Mesothelial cell of epicardium (in vitro differentiated cells): Measurements from ENCODE around the gene CCND1. TPM values are rescaled to one million over a fixed set of nuclear protein-coding genes. Genes with fewer than 3 reads are reported as not detected.
"Not testable (repeated sequence)": the region's sequence is repeated elsewhere in the genome, so short reads cannot be mapped to it uniquely, and the experiment has no call there.

Experiments used
- DNase-seq, 2 experiments: peaks; one replicate each; pipeline ENCODE4 v3.0.0; 2021; ENCODE audit warnings: low spot score in 2 of 2; ENCODE audit not compliant: unreplicated experiment in 2 of 2
- H3K27ac Mint-ChIP-seq: 2 replicates; pipeline ENCODE4 v1.8.0; 2021; ENCODE audit warnings: mixed read lengths
- H3K27me3 Mint-ChIP-seq: 2 replicates; pipeline ENCODE4 v1.8.0; 2021; ENCODE audit warnings: low read depth, mixed read lengths
- H3K36me3 Mint-ChIP-seq: 2 replicates; pipeline ENCODE4 v1.8.0; 2021; ENCODE audit warnings: mixed read lengths
- H3K4me1 Mint-ChIP-seq: 2 replicates; pipeline ENCODE4 v1.8.0; 2021; ENCODE audit warnings: mixed read lengths
- H3K4me3 Mint-ChIP-seq: 2 replicates; pipeline ENCODE4 v1.8.0; 2021; ENCODE audit warnings: mild to moderate bottlenecking, moderate library complexity, mixed read lengths
- H3K9me3 Mint-ChIP-seq: 2 replicates; pipeline ENCODE4 v1.8.0; 2021; ENCODE audit warnings: mixed read lengths
- total RNA-seq: library from RNA; stranded (reverse); gene quantifications from 3 replicates; pipeline ENCODE4 v1.2.1, GENCODE V29; 2021
- TF ChIP-seq, protein P1 (sequence below): fragments of 200-600 bp; sonication (generic); IDR thresholded peaks from one replicate; pipeline ENCODE4 v1.5.0; 2021; ENCODE audit warnings: antibody characterized with exemption; ENCODE audit not compliant: unreplicated experiment

Gene CCND1
- total RNA-seq, 1 donor from 2014 or later, result 224 TPM

DNA sequence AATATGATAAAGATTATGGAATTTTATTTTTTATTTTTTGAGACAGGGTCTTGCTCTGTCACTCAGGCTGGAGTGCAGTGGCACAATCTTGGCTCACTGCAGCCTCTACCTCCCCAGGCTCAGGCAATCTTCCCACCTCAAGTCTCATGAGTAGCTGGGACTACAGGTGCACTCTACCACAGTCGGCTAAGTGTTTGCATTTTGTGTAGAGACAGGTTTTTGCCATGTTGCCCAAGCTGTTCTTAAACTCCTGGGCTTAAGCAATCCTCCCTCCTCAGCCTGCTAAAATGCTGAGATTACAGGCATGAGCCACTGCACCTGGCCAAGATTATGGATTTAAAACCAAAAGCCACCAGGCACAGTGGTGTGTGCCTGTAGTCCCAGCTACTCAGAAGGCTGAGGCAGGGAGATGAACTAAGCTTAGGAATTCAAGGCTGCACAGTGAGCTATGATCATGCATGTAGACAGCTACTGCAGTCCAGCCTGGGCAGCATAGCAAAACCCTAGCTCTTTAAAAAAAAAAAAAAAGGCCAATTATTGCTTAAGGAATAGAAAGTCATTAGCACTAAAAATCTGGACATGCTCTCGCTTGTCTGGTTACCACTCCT, 20.2 kb upstream of the CCND1 start:
- H3K4me3 Mint-ChIP-seq, result no peak overlapping the region
- TF ChIP-seq, protein P1, sequence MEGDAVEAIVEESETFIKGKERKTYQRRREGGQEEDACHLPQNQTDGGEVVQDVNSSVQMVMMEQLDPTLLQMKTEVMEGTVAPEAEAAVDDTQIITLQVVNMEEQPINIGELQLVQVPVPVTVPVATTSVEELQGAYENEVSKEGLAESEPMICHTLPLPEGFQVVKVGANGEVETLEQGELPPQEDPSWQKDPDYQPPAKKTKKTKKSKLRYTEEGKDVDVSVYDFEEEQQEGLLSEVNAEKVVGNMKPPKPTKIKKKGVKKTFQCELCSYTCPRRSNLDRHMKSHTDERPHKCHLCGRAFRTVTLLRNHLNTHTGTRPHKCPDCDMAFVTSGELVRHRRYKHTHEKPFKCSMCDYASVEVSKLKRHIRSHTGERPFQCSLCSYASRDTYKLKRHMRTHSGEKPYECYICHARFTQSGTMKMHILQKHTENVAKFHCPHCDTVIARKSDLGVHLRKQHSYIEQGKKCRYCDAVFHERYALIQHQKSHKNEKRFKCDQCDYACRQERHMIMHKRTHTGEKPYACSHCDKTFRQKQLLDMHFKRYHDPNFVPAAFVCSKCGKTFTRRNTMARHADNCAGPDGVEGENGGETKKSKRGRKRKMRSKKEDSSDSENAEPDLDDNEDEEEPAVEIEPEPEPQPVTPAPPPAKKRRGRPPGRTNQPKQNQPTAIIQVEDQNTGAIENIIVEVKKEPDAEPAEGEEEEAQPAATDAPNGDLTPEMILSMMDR, result no peak
- peaks cover 2% of the 10 kb centered on the region for H3K27me3 Mint-ChIP-seq
- H3K27ac Mint-ChIP-seq, result no peak overlapping the region
- no peaks in the 10 kb centered on the region for H3K9me3 Mint-ChIP-seq
- H3K4me1 Mint-ChIP-seq, result peaks cover 2% of the 10 kb centered on the region
- no peak for DNase-seq
- no peaks in the 10 kb centered on the region for H3K36me3 Mint-ChIP-seq

DNA sequence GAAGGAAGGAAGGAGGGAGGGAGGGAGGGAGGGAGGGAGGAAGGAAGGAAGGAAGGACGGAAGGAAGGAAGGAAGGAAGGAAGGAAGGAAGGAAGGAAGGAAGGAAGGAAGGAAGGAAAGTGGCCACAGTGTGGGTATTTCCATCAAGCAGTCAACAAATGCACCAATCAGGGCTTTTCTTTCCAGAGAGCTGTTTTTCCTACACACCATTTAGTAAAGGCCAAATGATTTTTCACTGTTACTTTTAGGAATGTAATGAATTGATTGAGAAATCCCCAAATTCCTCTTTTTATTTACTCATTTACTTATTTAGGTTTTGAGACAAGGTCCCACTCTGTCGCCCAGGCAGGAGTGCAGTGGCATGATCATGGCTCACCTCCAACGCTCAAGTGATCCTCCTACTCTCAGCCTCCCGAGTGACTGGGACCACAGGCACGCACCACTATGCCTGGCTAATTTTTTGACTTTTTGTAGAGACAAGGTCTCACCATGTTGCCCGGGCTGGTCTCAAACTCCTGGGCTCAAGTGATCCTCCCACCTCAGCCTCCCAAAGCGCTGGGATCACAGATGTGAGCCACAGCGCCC, 18.8 kb upstream of the CCND1 start:
- not testable (repeated sequence) for H3K9me3 Mint-ChIP-seq, H3K4me3 Mint-ChIP-seq, H3K4me1 Mint-ChIP-seq, DNase-seq, H3K27me3 Mint-ChIP-seq, H3K36me3 Mint-ChIP-seq, H3K27ac Mint-ChIP-seq

DNA sequence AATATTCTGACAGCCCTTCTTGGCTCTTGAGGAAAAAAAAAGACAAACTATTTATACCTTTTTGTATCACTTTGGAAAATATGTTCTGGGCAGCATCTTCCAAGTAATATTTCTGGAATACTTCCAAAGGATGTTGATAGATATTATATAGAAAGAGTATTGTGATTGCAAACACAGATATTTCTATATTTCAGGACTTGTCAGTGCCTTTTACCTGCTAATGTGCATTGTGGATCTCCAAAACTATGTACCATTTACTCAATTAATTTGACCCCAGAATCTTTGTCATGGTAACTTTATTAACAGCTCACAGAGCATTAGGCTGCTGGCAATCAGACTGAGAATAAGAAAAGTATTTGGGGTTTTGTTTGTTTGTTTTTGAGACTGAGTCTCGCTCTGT, 16.7 kb upstream of the CCND1 start:
- Mint-ChIP-seq H3K36me3 (no peaks in the 10 kb centered on the region), H3K27ac (no peak overlapping the region), H3K9me3 (peaks cover 4% of the 10 kb centered on the region), H3K4me3 (no peak overlapping the region), H3K4me1 (peaks cover 2% of the 10 kb centered on the region), H3K27me3 (peaks cover 2% of the 10 kb centered on the region)
- TF ChIP-seq, protein P1, result no peak
- no peak for DNase-seq

DNA sequence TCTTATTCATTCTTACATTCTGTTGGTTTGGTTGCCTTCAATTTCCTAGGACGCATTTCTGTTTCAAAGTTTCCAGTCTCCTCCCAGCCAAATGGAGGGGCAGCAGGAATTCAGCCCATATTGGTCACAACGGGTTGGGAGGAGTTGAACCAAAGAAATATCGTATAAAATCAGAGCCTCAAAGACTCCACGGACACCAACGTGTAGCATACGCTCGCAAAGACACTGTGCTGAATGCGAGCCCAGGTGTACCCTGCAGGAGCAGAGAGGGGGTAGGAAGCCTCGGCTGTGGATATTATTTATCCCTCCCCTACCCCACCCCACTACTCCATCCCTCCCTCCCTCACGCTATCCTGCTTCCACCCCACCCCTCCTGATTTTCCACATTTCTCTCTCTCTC, 15.5 kb upstream of the CCND1 start:
- no peaks in the 10 kb centered on the region for H3K36me3 Mint-ChIP-seq
- TF ChIP-seq, protein P1, result no peak
- peaks cover 2% of the 10 kb centered on the region for H3K27me3 Mint-ChIP-seq
- DNase-seq, result no peak
- peaks cover 2% of the 10 kb centered on the region for H3K4me1 Mint-ChIP-seq
- no peak overlapping the region for H3K4me3 Mint-ChIP-seq
- no peak overlapping the region for H3K27ac Mint-ChIP-seq
- H3K9me3 Mint-ChIP-seq, result peaks cover 12% of the 10 kb centered on the region

DNA sequence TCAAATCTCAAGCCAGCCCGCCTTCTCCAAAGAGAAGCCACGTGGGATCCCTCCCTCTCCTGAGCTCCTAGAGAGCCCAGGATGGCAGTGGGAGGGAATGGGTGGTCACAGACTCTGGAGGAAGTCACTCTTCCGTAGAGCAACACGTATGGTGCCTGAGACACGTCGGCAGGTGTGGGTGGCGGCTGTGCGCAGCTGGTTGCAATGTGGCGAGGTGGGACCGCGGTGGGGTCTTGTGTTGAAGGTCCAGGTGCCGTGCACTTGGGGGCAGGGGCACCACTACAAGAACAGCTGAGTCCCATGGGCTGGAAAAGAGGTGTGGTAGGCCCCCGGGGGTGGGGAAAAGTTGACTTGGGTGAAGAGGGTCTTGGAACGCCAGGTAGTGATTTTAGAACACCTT, 13.4 kb upstream of the CCND1 start:
- Mint-ChIP-seq H3K9me3 (peaks cover 12% of the 10 kb centered on the region), H3K27me3 (no peaks in the 10 kb centered on the region), H3K36me3 (no peaks in the 10 kb centered on the region), H3K4me3 (no peak overlapping the region), H3K4me1 (peaks cover 2% of the 10 kb centered on the region), H3K27ac (no peak overlapping the region)
- TF ChIP-seq, protein P1, result no peak
- no peak for DNase-seq

DNA sequence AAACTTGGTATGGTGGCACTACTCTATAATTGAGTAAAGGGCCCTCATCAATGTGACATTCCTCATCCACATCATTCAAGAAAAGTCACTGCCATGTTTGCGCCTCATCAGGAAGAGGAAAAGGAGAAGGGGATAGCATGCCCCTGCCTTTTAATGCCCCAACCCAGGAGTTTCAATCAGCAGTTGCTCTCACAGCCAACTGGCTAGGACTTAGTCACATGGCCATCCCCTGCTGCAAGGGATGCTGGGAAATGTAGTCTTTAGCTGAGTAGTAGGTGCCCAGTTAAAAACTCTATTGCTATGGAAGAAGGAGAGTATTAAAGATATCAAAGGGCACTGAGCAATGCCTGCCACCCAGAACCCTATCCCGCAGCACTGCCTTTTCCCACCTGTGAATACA, 10.9 kb upstream of the CCND1 start:
- H3K9me3 Mint-ChIP-seq, result peaks cover 12% of the 10 kb centered on the region
- no peaks in the 10 kb centered on the region for H3K36me3 Mint-ChIP-seq
- DNase-seq, result no peak
- no peak overlapping the region for H3K4me3 Mint-ChIP-seq
- no peaks in the 10 kb centered on the region for H3K27me3 Mint-ChIP-seq
- TF ChIP-seq, protein P1, result no peak
- no peak overlapping the region for H3K27ac Mint-ChIP-seq
- H3K4me1 Mint-ChIP-seq, result peaks cover 4% of the 10 kb centered on the region
